A673 (cell line): ENCODE measurements around the gene NACC2. TPM values are rescaled to one million over a fixed set of nuclear protein-coding genes. Genes with fewer than 3 reads are reported as not detected.

Experiments used
- BruUV-seq: library from RNA; stranded (reverse); fragments of 400-500 nt; replicated peaks from 2 replicates; lab custom pipeline; 2021; lab: Mats Ljungman, UMichigan
- CTCF ChIA-PET: fragments of 300-600 bp; sonication (Branson Sonifier 250); formaldehyde crosslinking; loops from one replicate; lab custom pipeline; 2022; ENCODE audit warnings: antibody characterized with exemption; lab: Charles Lee
- POLR2A ChIA-PET: fragments of 300-600 bp; sonication (Branson Sonifier 250); formaldehyde crosslinking; loops from one replicate; lab custom pipeline; 2022; ENCODE audit warnings: antibody characterized with exemption; ENCODE audit not compliant: low non-redundant PET; lab: Charles Lee
- DNase-seq: peaks from one replicate; pipeline ENCODE4 v3.0.0-alpha.2; 2015; ENCODE audit warnings: low spot score
- H3K27ac ChIP-seq: fragments of 200-600 bp; sonication (generic); 2 replicates; pipeline ENCODE4 v1.5.1; 2016; ENCODE audit warnings: mixed run types, low read depth, mild to moderate bottlenecking, mixed read lengths, antibody characterized with exemption, low read length; ENCODE audit not compliant: poor library complexity, severe bottlenecking
- H3K27me3 ChIP-seq: fragments of 200-600 bp; sonication (generic); replicated peaks from 2 replicates; pipeline ENCODE4 v1.6.1; 2017; ENCODE audit warnings: mixed run types, low read depth, mild to moderate bottlenecking, mixed read lengths, antibody characterized with exemption, low read length; ENCODE audit not compliant: insufficient read depth, poor library complexity
- H3K36me3 ChIP-seq: fragments of 200-600 bp; sonication (generic); 2 replicates; pipeline ENCODE4 v1.6.1; 2016; ENCODE audit warnings: mixed run types, mild to moderate bottlenecking, mixed read lengths, antibody characterized with exemption, low read length; ENCODE audit not compliant: insufficient read depth, poor library complexity, severe bottlenecking
- H3K4me1 ChIP-seq: fragments of 200-600 bp; sonication (generic); 2 replicates; pipeline ENCODE4 v1.6.1; 2017; ENCODE audit warnings: mixed run types, mild to moderate bottlenecking, mixed read lengths, antibody characterized with exemption, low read length; ENCODE audit not compliant: insufficient read depth, poor library complexity, severe bottlenecking
- H3K4me3 ChIP-seq: fragments of 200-600 bp; sonication (generic); 2 replicates; pipeline ENCODE4 v1.5.1; 2016; ENCODE audit warnings: low read depth, mixed run types, mild to moderate bottlenecking, mixed read lengths, low read length; ENCODE audit not compliant: poor library complexity, severe bottlenecking
- H3K9me3 ChIP-seq: fragments of 200-600 bp; sonication (generic); 2 replicates; pipeline ENCODE4 v1.6.1; 2016; ENCODE audit warnings: mixed run types, low read depth, mild to moderate bottlenecking, mixed read lengths, antibody characterized with exemption, low read length; ENCODE audit not compliant: poor library complexity, severe bottlenecking
- CTCF ChIP-seq: fragments of 300-800, 200-600 bp; sonication (generic); conservative IDR thresholded peaks from 2 replicates; pipeline ENCODE4 v1.5.1; 2017; ENCODE audit warnings: low read depth, mild to moderate bottlenecking, antibody characterized with exemption, low read length, moderate library complexity, mixed read lengths
- EZH2 ChIP-seq: fragments of 200-600 bp; sonication (generic); IDR thresholded peaks from 2 replicates; pipeline ENCODE4 v1.6.1; 2017; ENCODE audit warnings: borderline replicate concordance, low read depth, mild to moderate bottlenecking, mixed read lengths, antibody characterized with exemption, low read length; ENCODE audit not compliant: poor library complexity, severe bottlenecking
- intact Hi-C: fragments of 100-400 bp; cut with micrococcal nuclease; formaldehyde crosslinking; loops from one replicate; pipeline ENCODE4 v1.10.0; 2022; ENCODE audit not compliant: unreplicated experiment
- total RNA-seq: library from RNA; stranded (reverse); gene quantifications from 2 replicates; pipeline ENCODE4 v1.2.3, GENCODE V29; 2021

The NACC2 gene
- total RNA-seq, 1 experiment from 2014 or later: 19.5 TPM

GRCh38 chr9:136091582-136092352 lies 3.3 kb downstream of the NACC2 start:
- H3K4me1 ChIP-seq: peaks cover 46% of the 10 kb centered on the region
- ChIA-PET POLR2A (no interaction called here), CTCF (interaction anchor here (0.6 kb wide), 1 partner anchor 97 kb away, joined by 6 read pairs; no protein-coding TSS in a partner anchor)
- intact Hi-C loops: no loop called here
- TF ChIP-seq EZH2 (no peak), CTCF (no peak)
- no peaks in the 10 kb centered on the region for H3K36me3 ChIP-seq
- BruUV-seq: no TSS peak
- peak overlapping the region; percentile 50 for H3K27ac ChIP-seq
- H3K27me3 ChIP-seq: no peaks in the 10 kb centered on the region
- no peak overlapping the region for H3K4me3 ChIP-seq
- no peaks in the 10 kb centered on the region for H3K9me3 ChIP-seq
- no peak for DNase-seq

GRCh38 chr9:136090768-136091581 lies 4.1 kb downstream of the NACC2 start:
- no peak for DNase-seq
- H3K27me3 ChIP-seq: no peaks in the 10 kb centered on the region
- no peaks in the 10 kb centered on the region for H3K36me3 ChIP-seq
- peak overlapping the region; percentile 47 for H3K27ac ChIP-seq
- ChIA-PET POLR2A (interaction anchor here (0.7 kb wide), 1 partner anchor 14 kb away, joined by 5 read pairs; no protein-coding TSS in a partner anchor), CTCF (interaction anchor here (1.2 kb wide), 1 partner anchor 124 kb away, joined by 4 read pairs; no protein-coding TSS in a partner anchor)
- no peaks in the 10 kb centered on the region for H3K9me3 ChIP-seq
- TF ChIP-seq CTCF (no peak), EZH2 (no peak)
- intact Hi-C loops: no loop called here
- no TSS peak for BruUV-seq
- peaks cover 46% of the 10 kb centered on the region for H3K4me1 ChIP-seq
- no peak overlapping the region for H3K4me3 ChIP-seq

- Histone ChIP-seq H3K27ac (peak overlapping the region; percentile 65), H3K27me3 (no peaks in the 10 kb centered on the region), H3K9me3 (no peaks in the 10 kb centered on the region), H3K4me3 (no peak overlapping the region), H3K36me3 (no peaks in the 10 kb centered on the region), H3K4me1 (peaks cover 53% of the 10 kb centered on the region)
- no peak for DNase-seq
- ChIA-PET POLR2A (interaction anchor here (0.7 to 1.5 kb wide), 2 partner anchors 14 to 34 kb away, joined by 5 read pairs; no protein-coding TSS in a partner anchor), CTCF (interaction anchor here (0.7 to 1.2 kb wide), 3 partner anchors 11 to 131 kb away, joined by 3 to 4 read pairs (median 4); no protein-coding TSS in a partner anchor)
- intact Hi-C loops: no loop called here
- no TSS peak for BruUV-seq
- TF ChIP-seq CTCF: no peak
- no peak for TF ChIP-seq EZH2
Observed at GRCh38 chr9:136090056-136090735, 4.9 kb downstream of the NACC2 start.
